Measurements from ENCODE around the gene FBXW12. TPM values are rescaled to one million over a fixed set of nuclear protein-coding genes. Genes with fewer than 3 reads are reported as not detected.

The FBXW12 gene
- total RNA-seq, 1 experiment from 2014 or later, result not detected

- intact Hi-C loops (cut with micrococcal nuclease; ENCODE audit: unreplicated experiment), result no loop called here
- H3K4me3 Mint-ChIP-seq (ENCODE audit: low read depth, unreplicated experiment), result no peak overlapping the region
- peaks cover 67% of the 10 kb centered on the region for H3K36me3 Mint-ChIP-seq (ENCODE audit: insufficient read depth, unreplicated experiment)
- no peak for TF ChIP-seq CTCF (IDR thresholded peaks at IDR 0.05; ENCODE audit: unreplicated experiment)
- BruUV-seq (replicated peaks), result no TSS peak
- H3K4me1 Mint-ChIP-seq (ENCODE audit: low read depth, unreplicated experiment), result peaks cover 13% of the 10 kb centered on the region
- CTCF ChIA-PET, result interaction anchor here (1.1 kb wide), 1 partner anchor 16 kb away, joined by 3 read pairs; no protein-coding TSS in a partner anchor
- DNase-seq, result no peak
- no peaks in the 10 kb centered on the region for H3K9me3 Mint-ChIP-seq (ENCODE audit: low read depth, unreplicated experiment)
- H3K27me3 Mint-ChIP-seq (ENCODE audit: unreplicated experiment), result no peaks in the 10 kb centered on the region
- H3K27ac Mint-ChIP-seq (ENCODE audit: unreplicated experiment), result no peak overlapping the region
These were observed 47.6 kb downstream of the FBXW12 start for GRCh38 chr3:48419597-48419996.

GRCh38 chr3:48420561-48420960, 48.5 kb downstream of the FBXW12 start:
- BruUV-seq (replicated peaks), result no TSS peak
- intact Hi-C loops (cut with micrococcal nuclease; ENCODE audit: unreplicated experiment), result no loop called here
- Mint-ChIP-seq H3K4me3 (ENCODE audit: low read depth, unreplicated experiment) (no peak overlapping the region), H3K36me3 (ENCODE audit: insufficient read depth, unreplicated experiment) (peaks cover 65% of the 10 kb centered on the region), H3K27me3 (ENCODE audit: unreplicated experiment) (no peaks in the 10 kb centered on the region), H3K27ac (ENCODE audit: unreplicated experiment) (no peak overlapping the region), H3K9me3 (ENCODE audit: low read depth, unreplicated experiment) (no peaks in the 10 kb centered on the region), H3K4me1 (ENCODE audit: low read depth, unreplicated experiment) (peaks cover 23% of the 10 kb centered on the region)
- DNase-seq, result no peak
- CTCF ChIA-PET, result no interaction called here
- TF ChIP-seq CTCF (IDR thresholded peaks at IDR 0.05; ENCODE audit: unreplicated experiment), result no peak

DNA sequence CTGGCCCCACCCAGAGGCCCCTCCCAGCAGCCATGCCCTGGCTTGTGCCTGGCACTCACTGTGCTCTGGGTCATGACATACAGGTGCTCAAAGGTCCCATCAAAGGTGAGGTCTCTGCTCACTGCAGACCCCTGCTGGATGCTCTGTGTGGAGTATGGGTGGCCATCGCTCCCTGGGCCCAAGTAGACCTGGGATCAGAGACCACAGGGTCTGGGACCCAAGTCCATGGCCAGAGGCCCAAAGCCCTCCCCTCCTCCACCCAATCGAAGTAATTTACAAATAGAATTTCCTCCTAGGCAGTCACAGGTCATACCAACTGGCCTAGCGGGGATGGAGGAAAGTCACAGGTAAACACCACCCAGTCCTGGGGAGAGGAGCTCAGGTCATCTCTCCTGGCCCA, 50.3 kb downstream of the FBXW12 start:
- no peak for TF ChIP-seq CTCF (IDR thresholded peaks at IDR 0.05; ENCODE audit: unreplicated experiment)
- CTCF ChIA-PET, result no interaction called here
- Mint-ChIP-seq H3K9me3 (ENCODE audit: low read depth, unreplicated experiment) (no peaks in the 10 kb centered on the region), H3K27me3 (ENCODE audit: unreplicated experiment) (no peaks in the 10 kb centered on the region), H3K4me3 (ENCODE audit: low read depth, unreplicated experiment) (no peak overlapping the region), H3K27ac (ENCODE audit: unreplicated experiment) (no peak overlapping the region), H3K36me3 (ENCODE audit: insufficient read depth, unreplicated experiment) (peaks cover 58% of the 10 kb centered on the region), H3K4me1 (ENCODE audit: low read depth, unreplicated experiment) (peaks cover 40% of the 10 kb centered on the region)
- intact Hi-C loops (cut with micrococcal nuclease; ENCODE audit: unreplicated experiment), result no loop called here
- DNase-seq, result no peak
- BruUV-seq (replicated peaks), result no TSS peak

- BruUV-seq (replicated peaks), result no TSS peak
- Mint-ChIP-seq H3K4me3 (ENCODE audit: low read depth, unreplicated experiment) (no peak overlapping the region), H3K36me3 (ENCODE audit: insufficient read depth, unreplicated experiment) (peaks cover 62% of the 10 kb centered on the region), H3K27me3 (ENCODE audit: unreplicated experiment) (no peaks in the 10 kb centered on the region), H3K27ac (ENCODE audit: unreplicated experiment) (no peak overlapping the region), H3K4me1 (ENCODE audit: low read depth, unreplicated experiment) (peaks cover 44% of the 10 kb centered on the region), H3K9me3 (ENCODE audit: low read depth, unreplicated experiment) (no peaks in the 10 kb centered on the region)
- CTCF ChIA-PET, result no interaction called here
- no peak for TF ChIP-seq CTCF (IDR thresholded peaks at IDR 0.05; ENCODE audit: unreplicated experiment)
- intact Hi-C loops (cut with micrococcal nuclease; ENCODE audit: unreplicated experiment), result no loop called here
- no peak for DNase-seq
These were observed 50.7 kb downstream of the FBXW12 start for GRCh38 chr3:48422681-48423080.

Measured in Calu3 (cell line).